Endometrial microvascular endothelial cells (primary cell): ENCODE measurements around the gene CLTA. TPM values are rescaled to one million over a fixed set of nuclear protein-coding genes. Genes with fewer than 3 reads are reported as not detected.
"Not testable (repeated sequence)": the region's sequence is repeated elsewhere in the genome, so short reads cannot be mapped to it uniquely, and the experiment has no call there.

Experiments used
- in situ Hi-C: cut with HindIII; loops from 2 replicates; pipeline ENCODE4 v1.10.0; 2017; ENCODE audit warnings: low sequenced_read_pairs, low pct_unique_long_range_greater_than_20kb; ENCODE audit errors: inconsistent ontology term
- total RNA-seq: library from RNA; depleted of rRNA; stranded (reverse); fragments of >200 nt; gene quantifications from one replicate; pipeline ENCODE4 v1.2.3, GENCODE V29; 2015; ENCODE audit errors: inconsistent ontology term

CLTA gene
- total RNA-seq, 1 donor from 2014 or later = 387 TPM

- in situ Hi-C loops = no loop called here
Measured at GRCh38 chr9:36154331-36154952, 36.3 kb upstream of the CLTA start.

GRCh38 chr9:36156116-36156515 lies 34.6 kb upstream of the CLTA start:
- in situ Hi-C loops = no loop called here

GRCh38 chr9:36158122-36158521 lies 32.6 kb upstream of the CLTA start:
- in situ Hi-C loops = no loop called here

GRCh38 chr9:36158917-36159316 lies 31.8 kb upstream of the CLTA start:
- in situ Hi-C loops = no loop called here

GRCh38 chr9:36159509-36159908 lies 31.2 kb upstream of the CLTA start:
- in situ Hi-C loops = not testable (repeated sequence)

GRCh38 chr9:36160126-36160525 lies 30.6 kb upstream of the CLTA start:
- in situ Hi-C loops = not testable (repeated sequence)

GRCh38 chr9:36161187-36161586 lies 29.5 kb upstream of the CLTA start:
- in situ Hi-C loops = no loop called here

- in situ Hi-C loops = no loop called here
Measured at GRCh38 chr9:36162211-36162738, 28.4 kb upstream of the CLTA start.

GRCh38 chr9:36163049-36163785 lies 27.5 kb upstream of the CLTA start:
- in situ Hi-C loops = no loop called here

- in situ Hi-C loops = no loop called here
Measured at GRCh38 chr9:36163786-36164170, 26.9 kb upstream of the CLTA start.

GRCh38 chr9:36164372-36164771 lies 26.3 kb upstream of the CLTA start:
- in situ Hi-C loops = no loop called here

- in situ Hi-C loops = no loop called here
Measured at GRCh38 chr9:36164989-36165388, 25.7 kb upstream of the CLTA start.

GRCh38 chr9:36165826-36166167 lies 24.9 kb upstream of the CLTA start:
- in situ Hi-C loops = no loop called here

GRCh38 chr9:36166168-36166927 lies 24.4 kb upstream of the CLTA start:
- in situ Hi-C loops = no loop called here

- in situ Hi-C loops = no loop called here
Measured at GRCh38 chr9:36169166-36169565, 21.6 kb upstream of the CLTA start, which contains the start of gene CCIN. Gene CCIN (plus strand): TSS chr9:36169388. CDS start chr9:36169503, 115 bp downstream.

GRCh38 chr9:36169708-36170107 lies 21.0 kb upstream of the CLTA start:
- in situ Hi-C loops = no loop called here

- in situ Hi-C loops = no loop called here
Measured at GRCh38 chr9:36170531-36170930, 20.2 kb upstream of the CLTA start.

GRCh38 chr9:36173861-36174260 lies 16.9 kb upstream of the CLTA start:
- in situ Hi-C loops = no loop called here

- in situ Hi-C loops = no loop called here
Measured at GRCh38 chr9:36174271-36174670, 16.4 kb upstream of the CLTA start.

- in situ Hi-C loops = no loop called here
Measured at GRCh38 chr9:36174731-36175130, 16.0 kb upstream of the CLTA start.
